Brain microvascular endothelial cell (primary cell): ENCODE results near the gene MX2.

ENCODE experiments used
- DNase-seq: peaks from one replicate; pipeline ENCODE4 v3.0.0-alpha.2; 2020
- H3K27ac ChIP-seq: fragments of 250-450 bp; sonication (Bioruptor Pico); 2 replicates; pipeline ENCODE4 v1.5.1; 2020; ENCODE audit warnings: mild to moderate bottlenecking, moderate library complexity
- H3K27me3 ChIP-seq: fragments of 250-450 bp; sonication (Bioruptor Pico); replicated peaks from 2 replicates; pipeline ENCODE4 v1.5.1; 2020; ENCODE audit warnings: mild to moderate bottlenecking
- H3K36me3 ChIP-seq: fragments of 250-450 bp; sonication (Bioruptor Pico); replicated peaks from 2 replicates; pipeline ENCODE4 v1.5.1; 2020; ENCODE audit warnings: mild to moderate bottlenecking
- H3K4me3 ChIP-seq: 2 replicates; pipeline ENCODE4 v1.5.1; 2011; ENCODE audit warnings: low read depth, mild to moderate bottlenecking, control low read depth, low read length, moderate library complexity
- CTCF ChIP-seq: IDR thresholded peaks from 2 replicates; pipeline ENCODE4 v1.5.1; 2011; ENCODE audit warnings: low read depth, mild to moderate bottlenecking, moderate library complexity, low read length, control low read depth, inconsistent platforms; ENCODE audit errors: missing control alignments
- in situ Hi-C: cut with HindIII; loops from 2 replicates; pipeline ENCODE4 v1.10.0; 2017; ENCODE audit warnings: low sequenced_read_pairs, low pct_ligation_motif_present

Gene MX2

GRCh38 chr21:41366522-41367151 lies 4.8 kb downstream of the MX2 start:
- Histone ChIP-seq H3K36me3 (no peaks in the 10 kb centered on the region), H3K27ac (no peak overlapping the region), H3K27me3 (no peaks in the 10 kb centered on the region), H3K4me3 (no peak overlapping the region)
- peak; percentile 75 for DNase-seq
- in situ Hi-C loops = no loop called here
- no peak for TF ChIP-seq CTCF

- no peak overlapping the region for H3K4me3 ChIP-seq
- no peaks in the 10 kb centered on the region for H3K27me3 ChIP-seq
- H3K36me3 ChIP-seq = no peaks in the 10 kb centered on the region
- H3K27ac ChIP-seq = no peak overlapping the region
- DNase-seq = no peak
- in situ Hi-C loops = no loop called here
- no peak for TF ChIP-seq CTCF
Observed at GRCh38 chr21:41367301-41367944, 5.6 kb downstream of the MX2 start.

GRCh38 chr21:41367945-41368734 lies 6.3 kb downstream of the MX2 start:
- Histone ChIP-seq H3K27ac (no peak overlapping the region), H3K36me3 (no peaks in the 10 kb centered on the region), H3K27me3 (no peaks in the 10 kb centered on the region), H3K4me3 (no peak overlapping the region)
- in situ Hi-C loops = no loop called here
- TF ChIP-seq CTCF = no peak
- no peak for DNase-seq

GRCh38 chr21:41368735-41369104 lies 6.9 kb downstream of the MX2 start:
- DNase-seq = no peak
- H3K27me3 ChIP-seq = no peaks in the 10 kb centered on the region
- TF ChIP-seq CTCF = no peak
- no peaks in the 10 kb centered on the region for H3K36me3 ChIP-seq
- no peak overlapping the region for H3K4me3 ChIP-seq
- in situ Hi-C loops = no loop called here
- no peak overlapping the region for H3K27ac ChIP-seq

- peak; percentile 36 for TF ChIP-seq CTCF
- no peak for DNase-seq
- in situ Hi-C loops = no loop called here
- Histone ChIP-seq H3K4me3 (no peak overlapping the region), H3K36me3 (no peaks in the 10 kb centered on the region), H3K27ac (no peak overlapping the region), H3K27me3 (no peaks in the 10 kb centered on the region)
Observed at GRCh38 chr21:41369105-41369919, 7.5 kb downstream of the MX2 start.
